PC-9 (cell line): ENCODE results near the gene OCA2.

Experiments used
- EZH2 ChIP-seq: fragments of 200-600 bp; sonication (generic); IDR thresholded peaks from 2 replicates; pipeline ENCODE4 v1.8.0; 2017; ENCODE audit warnings: antibody characterized with exemption, low read depth
- TF ChIP-seq, protein P1 (sequence below): fragments of 200-600 bp; sonication (generic); conservative IDR thresholded peaks from 2 replicates; pipeline ENCODE4 v1.6.1; 2017; ENCODE audit warnings: mixed run types, antibody characterized with exemption, mild to moderate bottlenecking, moderate library complexity

DNA sequence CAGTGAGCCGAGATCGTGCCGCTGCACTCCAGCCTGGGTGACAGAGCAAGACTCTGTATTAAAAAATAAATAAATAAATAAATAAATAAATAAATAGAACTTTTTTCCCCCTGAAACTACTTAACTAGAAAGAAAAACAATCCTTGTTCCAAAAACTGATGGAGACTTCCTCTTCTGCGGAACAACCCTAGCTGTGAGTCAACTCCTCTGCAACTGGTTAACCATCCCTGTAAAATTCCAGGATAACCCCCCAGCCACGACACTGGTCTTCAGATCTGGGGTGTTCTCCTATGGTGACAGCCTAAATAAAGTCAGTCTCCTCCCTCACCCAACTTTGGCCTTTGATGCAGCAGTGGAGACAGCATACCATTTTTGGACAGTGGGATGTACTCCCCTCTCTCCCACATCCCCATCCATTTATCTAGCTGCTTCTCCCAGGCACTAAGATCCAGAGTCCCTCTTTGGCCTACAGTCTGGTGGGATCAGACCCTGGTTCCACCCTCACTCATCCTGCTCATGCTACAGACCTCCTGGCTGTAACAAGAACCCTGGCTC lies 352.6 kb downstream of the OCA2 start:
- TF ChIP-seq, protein P1, sequence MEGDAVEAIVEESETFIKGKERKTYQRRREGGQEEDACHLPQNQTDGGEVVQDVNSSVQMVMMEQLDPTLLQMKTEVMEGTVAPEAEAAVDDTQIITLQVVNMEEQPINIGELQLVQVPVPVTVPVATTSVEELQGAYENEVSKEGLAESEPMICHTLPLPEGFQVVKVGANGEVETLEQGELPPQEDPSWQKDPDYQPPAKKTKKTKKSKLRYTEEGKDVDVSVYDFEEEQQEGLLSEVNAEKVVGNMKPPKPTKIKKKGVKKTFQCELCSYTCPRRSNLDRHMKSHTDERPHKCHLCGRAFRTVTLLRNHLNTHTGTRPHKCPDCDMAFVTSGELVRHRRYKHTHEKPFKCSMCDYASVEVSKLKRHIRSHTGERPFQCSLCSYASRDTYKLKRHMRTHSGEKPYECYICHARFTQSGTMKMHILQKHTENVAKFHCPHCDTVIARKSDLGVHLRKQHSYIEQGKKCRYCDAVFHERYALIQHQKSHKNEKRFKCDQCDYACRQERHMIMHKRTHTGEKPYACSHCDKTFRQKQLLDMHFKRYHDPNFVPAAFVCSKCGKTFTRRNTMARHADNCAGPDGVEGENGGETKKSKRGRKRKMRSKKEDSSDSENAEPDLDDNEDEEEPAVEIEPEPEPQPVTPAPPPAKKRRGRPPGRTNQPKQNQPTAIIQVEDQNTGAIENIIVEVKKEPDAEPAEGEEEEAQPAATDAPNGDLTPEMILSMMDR, result no peak
- no peak for TF ChIP-seq EZH2
